Measurements from ENCODE around the gene TUBB3. TPM values are rescaled to one million over a fixed set of nuclear protein-coding genes. Genes with fewer than 3 reads are reported as not detected.
"Not testable (repeated sequence)": the region's sequence is repeated elsewhere in the genome, so short reads cannot be mapped to it uniquely, and the experiment has no call there.

The TUBB3 gene
- total RNA-seq, 1 experiment from 2014 or later = 79.6 TPM

- no peak for TF ChIP-seq EZH2 (IDR thresholded peaks at IDR 0.05; ENCODE audit: low read depth)
- TF ChIP-seq CTCF (conservative IDR thresholded peaks at IDR 0.05) = no peak
- no TSS peak for BruUV-seq (replicated peaks)
- intact Hi-C loops (cut with micrococcal nuclease; ENCODE audit: unreplicated experiment) = no loop called here
- H3K9me3 ChIP-seq (ENCODE audit: insufficient read depth, low read depth) = no peaks in the 10 kb centered on the region
- no peaks in the 10 kb centered on the region for H3K4me1 ChIP-seq (replicated peaks; ENCODE audit: insufficient read depth)
- no peaks in the 10 kb centered on the region for H3K9me2 ChIP-seq (ENCODE audit: insufficient read depth)
- H3F3A ChIP-seq (ENCODE audit: insufficient read depth, low read depth) = no peaks in the 10 kb centered on the region
- H4K20me1 ChIP-seq (ENCODE audit: insufficient read depth) = no peaks in the 10 kb centered on the region
- no peak overlapping the region for H3K4me3 ChIP-seq
- H3K79me2 ChIP-seq (ENCODE audit: low read depth) = no peaks in the 10 kb centered on the region
- no peak overlapping the region for H3K27ac ChIP-seq
- CTCF ChIA-PET = no interaction called here
- POLR2A ChIA-PET (ENCODE audit: unreplicated experiment) = no interaction called here
- H3K36me3 ChIP-seq (ENCODE audit: low read depth) = no peaks in the 10 kb centered on the region
- DNase-seq = no peak
- H2AFZ ChIP-seq = no peak overlapping the region
- H3K4me2 ChIP-seq = no peak overlapping the region
- H3K27me3 ChIP-seq (ENCODE audit: insufficient read depth, low read depth) = 0 out of 2 replicates have a peak, but pooled peaks cover 5% of the 10 kb centered on the region
Measured at GRCh38 chr16:89934611-89935553, 11.7 kb downstream of the TUBB3 start.

- H3K4me2 ChIP-seq; H3K36me3 ChIP-seq (ENCODE audit: low read depth); H3K27ac ChIP-seq; H3K4me1 ChIP-seq (replicated peaks; ENCODE audit: insufficient read depth); CTCF ChIA-PET; intact Hi-C loops (cut with micrococcal nuclease; ENCODE audit: unreplicated experiment); H4K20me1 ChIP-seq (ENCODE audit: insufficient read depth); H3K4me3 ChIP-seq; H3K27me3 ChIP-seq (ENCODE audit: insufficient read depth, low read depth); POLR2A ChIA-PET (ENCODE audit: unreplicated experiment); H3K9me2 ChIP-seq (ENCODE audit: insufficient read depth); DNase-seq; H2AFZ ChIP-seq; H3K79me2 ChIP-seq (ENCODE audit: low read depth); H3F3A ChIP-seq (ENCODE audit: insufficient read depth, low read depth); H3K9me3 ChIP-seq (ENCODE audit: insufficient read depth, low read depth); BruUV-seq (replicated peaks): not testable (repeated sequence)
Measured at GRCh38 chr16:89935620-89936019, 12.5 kb downstream of the TUBB3 start.

- Histone ChIP-seq H3K27ac (no peak overlapping the region), H3K4me1 (replicated peaks; ENCODE audit: insufficient read depth) (no peaks in the 10 kb centered on the region), H3K9me3 (ENCODE audit: insufficient read depth, low read depth) (no peaks in the 10 kb centered on the region), H3K27me3 (ENCODE audit: insufficient read depth, low read depth) (0 out of 2 replicates have a peak, but pooled peaks cover 5% of the 10 kb centered on the region), H3K79me2 (ENCODE audit: low read depth) (no peaks in the 10 kb centered on the region), H3K36me3 (ENCODE audit: low read depth) (no peaks in the 10 kb centered on the region), H3F3A (ENCODE audit: insufficient read depth, low read depth) (no peaks in the 10 kb centered on the region), H3K4me3 (no peak overlapping the region), H3K4me2 (no peak overlapping the region), H3K9me2 (ENCODE audit: insufficient read depth) (no peaks in the 10 kb centered on the region), H4K20me1 (ENCODE audit: insufficient read depth) (no peaks in the 10 kb centered on the region), H2AFZ (no peak overlapping the region)
- TF ChIP-seq CTCF (conservative IDR thresholded peaks at IDR 0.05) = no peak
- no peak for TF ChIP-seq EZH2 (IDR thresholded peaks at IDR 0.05; ENCODE audit: low read depth)
- DNase-seq = no peak
- intact Hi-C loops (cut with micrococcal nuclease; ENCODE audit: unreplicated experiment) = no loop called here
- ChIA-PET CTCF (no interaction called here), POLR2A (ENCODE audit: unreplicated experiment) (no interaction called here)
- no TSS peak for BruUV-seq (replicated peaks)
Measured at GRCh38 chr16:89936034-89936433, 12.9 kb downstream of the TUBB3 start.

All from PC-9 (cell line).